ENCODE results near the gene ZNG1A.
A peak's percentile ranks its signal among the peaks of the same experiment; 100 is the strongest.
"Not testable (repeated sequence)": the region's sequence is repeated elsewhere in the genome, so short reads cannot be mapped to it uniquely, and the experiment has no call there.

Gene ZNG1A

GRCh38 chr9:93909-94308 is 84.9 kb downstream of the ZNG1A start:
- not testable (repeated sequence) for DNase-seq

DNA sequence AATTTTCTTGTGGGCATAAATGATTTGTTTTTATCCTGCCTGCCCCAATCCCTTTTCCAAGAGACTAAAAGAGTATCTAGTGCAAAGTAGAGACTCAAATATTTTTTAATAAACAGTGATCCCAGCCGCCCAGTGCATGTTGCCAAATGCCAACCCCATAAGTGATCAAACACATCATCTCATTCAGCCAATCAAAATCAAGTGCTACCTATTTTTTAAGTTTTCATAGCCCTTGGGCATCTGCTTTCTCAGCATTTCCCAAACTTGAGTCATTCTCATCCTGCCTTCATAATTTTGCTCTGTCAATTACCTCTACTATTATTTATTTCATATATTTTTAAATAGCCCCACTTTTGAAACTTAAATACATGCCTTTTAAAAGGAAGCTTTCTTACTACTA is 88.0 kb downstream of the ZNG1A start:
- not testable (repeated sequence) for DNase-seq

DNA sequence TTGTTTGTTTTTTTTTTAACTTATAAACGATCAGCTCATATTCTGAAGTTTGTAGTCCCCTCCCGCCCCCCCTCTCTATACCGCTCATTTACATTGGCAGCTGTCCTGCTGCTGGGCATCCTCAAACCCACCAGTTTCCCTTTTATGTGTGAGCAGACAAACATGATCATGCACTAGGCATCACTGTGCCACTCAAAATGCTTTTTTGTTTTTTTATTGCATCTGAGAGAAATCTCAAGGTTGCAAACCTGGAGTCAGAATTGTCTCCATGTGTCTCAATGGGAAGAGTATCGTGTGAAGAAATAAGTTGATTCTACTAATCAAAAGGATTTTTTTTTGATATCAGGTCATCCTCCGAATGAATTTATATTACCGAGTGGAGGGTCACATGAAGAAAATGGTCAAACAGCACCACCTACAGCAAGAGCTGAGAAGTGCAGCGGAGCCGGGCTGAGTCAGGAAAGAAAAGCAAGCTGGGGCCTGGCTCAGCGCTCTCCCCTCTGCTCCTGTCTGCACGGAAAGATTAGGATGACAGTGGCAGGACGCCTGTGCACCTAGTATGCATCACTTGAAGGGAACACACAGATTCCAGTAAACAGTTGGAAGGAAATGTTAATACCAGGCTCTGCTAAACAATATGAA is 90.3 kb downstream of the ZNG1A start:
- DNase-seq: not testable (repeated sequence)

DNA sequence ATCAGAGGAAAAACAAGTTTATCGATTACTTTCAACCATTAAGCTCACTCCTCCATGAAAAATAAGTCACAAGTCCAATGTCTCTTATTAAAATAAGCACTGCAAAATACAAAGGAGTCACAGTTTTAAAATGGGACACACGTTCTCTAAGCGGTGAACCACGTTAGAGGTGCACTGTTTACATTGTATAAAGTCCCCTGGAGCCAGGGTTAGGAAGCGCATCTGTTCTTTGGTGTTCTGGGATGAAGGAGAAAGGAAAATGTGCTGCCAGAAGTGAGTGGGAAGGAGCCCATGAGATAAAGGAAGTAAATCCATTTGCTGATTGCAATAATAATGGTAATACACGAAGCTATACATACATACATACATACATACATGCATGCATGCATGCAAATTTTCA is 91.0 kb downstream of the ZNG1A start:
- not testable (repeated sequence) for DNase-seq

GRCh38 chr9:87105-87504 is 91.8 kb downstream of the ZNG1A start:
- not testable (repeated sequence) for DNase-seq

GRCh38 chr9:86697-87096 is 92.2 kb downstream of the ZNG1A start:
- DNase-seq: not testable (repeated sequence)

GRCh38 chr9:82932-83689 is 95.7 kb downstream of the ZNG1A start:
- not testable (repeated sequence) for DNase-seq

DNA sequence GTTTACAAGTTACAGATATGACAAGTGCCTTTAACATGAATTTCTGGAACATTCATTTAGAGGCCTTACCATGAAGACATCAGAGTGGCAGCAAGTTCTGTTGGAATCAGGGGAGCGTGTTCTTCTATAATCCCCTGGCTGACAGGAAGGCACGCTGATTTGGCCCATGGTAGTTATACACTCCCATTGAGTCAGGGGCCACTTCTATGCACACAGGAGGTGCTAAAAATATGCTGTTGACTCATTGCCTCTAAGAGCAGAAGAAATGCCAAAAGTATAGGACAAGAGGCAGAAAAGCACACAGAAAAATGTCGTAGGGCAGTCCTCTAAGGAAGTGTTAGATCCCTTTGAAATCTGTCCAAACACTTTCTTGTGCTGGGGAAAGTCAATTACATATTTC is 100.5 kb downstream of the ZNG1A start:
- DNase-seq: not testable (repeated sequence)

GRCh38 chr9:76389-76788 is 102.5 kb downstream of the ZNG1A start:
- DNase-seq: not testable (repeated sequence)

DNA sequence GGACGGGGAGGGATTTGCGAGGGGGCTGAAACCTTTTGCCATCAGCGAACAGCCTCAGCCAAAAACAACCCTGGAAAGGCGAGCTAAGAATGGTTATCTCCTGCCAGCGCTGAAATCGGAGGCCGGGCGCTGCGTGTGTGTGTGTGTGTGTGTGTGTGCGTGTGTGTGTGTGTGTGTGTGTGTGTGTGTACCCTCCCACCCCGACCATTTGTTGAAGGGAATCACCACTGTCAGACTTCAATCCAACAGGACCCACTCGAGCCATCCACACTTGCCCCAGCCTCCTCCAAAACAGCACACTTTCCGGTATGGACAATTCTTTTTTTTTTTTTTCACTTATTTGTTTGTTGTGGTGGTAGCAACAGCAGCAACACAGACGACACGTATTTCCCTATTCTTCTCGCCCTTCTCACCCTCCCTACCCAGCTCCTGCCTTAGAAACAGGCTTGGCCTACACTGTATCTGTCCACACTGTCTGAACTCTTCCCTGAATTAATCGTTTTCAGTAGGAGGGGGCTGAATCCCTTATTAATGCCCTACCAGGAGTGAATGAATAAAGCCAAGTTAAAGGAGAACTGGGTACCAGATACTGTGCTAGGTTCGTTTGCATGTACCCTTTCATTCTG is 104.8 kb downstream of the ZNG1A start:
- not testable (repeated sequence) for DNase-seq

GRCh38 chr9:73076-73899 is 105.6 kb downstream of the ZNG1A start:
- peak in 1 of 2 donors; percentile 13 for DNase-seq

Data from CD4-positive, alpha-beta T cell treated with Interferon alpha-2 for 1 hour (primary cell).